OCI-M1 (cell line): ENCODE data around the gene KCNH2.

Experiments
- DNase-seq: peaks from one replicate; lab custom pipeline; 2025; lab: John Stamatoyannopoulos, UW

KCNH2 gene

DNA sequence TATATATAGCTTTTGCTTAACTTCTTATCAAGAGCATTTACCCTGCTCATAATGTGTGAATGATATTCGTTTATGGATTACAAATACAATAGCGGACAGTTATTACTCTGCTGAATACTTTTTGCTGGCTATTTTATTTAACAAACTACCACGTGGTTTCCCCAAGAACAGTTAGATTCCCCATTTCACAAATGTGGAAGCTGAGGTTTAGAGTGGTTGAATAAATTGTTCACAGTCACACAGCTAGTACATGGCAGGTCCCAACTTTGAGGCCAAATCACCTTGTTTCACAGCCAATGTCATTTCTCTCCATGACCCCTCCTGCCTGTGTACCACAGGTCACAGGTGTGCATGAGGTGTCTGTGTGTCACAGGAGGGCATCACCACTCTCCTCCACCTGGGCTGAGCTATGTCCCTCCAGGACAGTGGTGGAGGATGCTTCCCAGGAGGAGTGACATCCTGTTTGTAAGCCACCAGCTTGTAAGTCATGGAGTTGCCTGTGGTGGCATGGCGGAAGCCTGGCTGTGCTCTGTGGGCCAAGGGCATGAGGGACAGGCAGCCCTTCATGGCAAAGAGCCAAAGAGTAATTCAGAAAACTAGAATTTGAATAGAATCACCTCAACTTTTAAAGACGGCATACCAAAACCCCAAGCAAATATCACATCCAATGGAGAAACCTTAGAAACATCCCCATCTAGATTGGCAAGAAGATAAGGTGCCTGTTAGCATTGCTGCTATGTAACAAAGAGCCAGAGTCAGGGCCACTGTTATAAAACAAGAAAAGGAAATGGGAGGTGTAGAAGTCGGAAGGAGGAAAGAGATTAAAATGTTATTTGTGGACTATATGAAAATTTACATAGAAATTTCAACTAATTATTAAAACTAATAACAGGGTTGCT lies 73.9 kb downstream of the KCNH2 start:
- no peak for DNase-seq

DNA sequence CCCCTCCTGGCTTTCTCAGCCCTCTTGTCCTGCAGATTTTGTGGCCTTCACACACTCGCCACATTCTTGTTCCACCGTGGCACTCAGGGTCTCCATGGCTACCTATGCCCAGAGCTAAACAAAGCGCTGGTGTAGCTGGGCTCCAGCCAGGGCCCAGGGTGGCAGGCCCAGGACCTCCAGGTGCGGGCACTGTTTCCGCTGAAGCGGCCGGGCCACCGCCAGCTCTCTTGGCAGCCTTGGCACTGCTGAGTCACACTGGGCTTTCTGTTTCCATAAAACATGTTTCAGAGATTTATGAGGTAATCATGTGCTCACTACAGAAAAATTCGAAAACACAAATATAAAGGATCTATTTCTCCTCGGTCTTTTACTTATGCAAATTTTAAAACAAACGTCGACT lies 74.5 kb downstream of the KCNH2 start:
- DNase-seq, result no peak

- DNase-seq, result no peak
Measured at GRCh38 chr7:150902078-150903033, 75.8 kb downstream of the KCNH2 start.

DNA sequence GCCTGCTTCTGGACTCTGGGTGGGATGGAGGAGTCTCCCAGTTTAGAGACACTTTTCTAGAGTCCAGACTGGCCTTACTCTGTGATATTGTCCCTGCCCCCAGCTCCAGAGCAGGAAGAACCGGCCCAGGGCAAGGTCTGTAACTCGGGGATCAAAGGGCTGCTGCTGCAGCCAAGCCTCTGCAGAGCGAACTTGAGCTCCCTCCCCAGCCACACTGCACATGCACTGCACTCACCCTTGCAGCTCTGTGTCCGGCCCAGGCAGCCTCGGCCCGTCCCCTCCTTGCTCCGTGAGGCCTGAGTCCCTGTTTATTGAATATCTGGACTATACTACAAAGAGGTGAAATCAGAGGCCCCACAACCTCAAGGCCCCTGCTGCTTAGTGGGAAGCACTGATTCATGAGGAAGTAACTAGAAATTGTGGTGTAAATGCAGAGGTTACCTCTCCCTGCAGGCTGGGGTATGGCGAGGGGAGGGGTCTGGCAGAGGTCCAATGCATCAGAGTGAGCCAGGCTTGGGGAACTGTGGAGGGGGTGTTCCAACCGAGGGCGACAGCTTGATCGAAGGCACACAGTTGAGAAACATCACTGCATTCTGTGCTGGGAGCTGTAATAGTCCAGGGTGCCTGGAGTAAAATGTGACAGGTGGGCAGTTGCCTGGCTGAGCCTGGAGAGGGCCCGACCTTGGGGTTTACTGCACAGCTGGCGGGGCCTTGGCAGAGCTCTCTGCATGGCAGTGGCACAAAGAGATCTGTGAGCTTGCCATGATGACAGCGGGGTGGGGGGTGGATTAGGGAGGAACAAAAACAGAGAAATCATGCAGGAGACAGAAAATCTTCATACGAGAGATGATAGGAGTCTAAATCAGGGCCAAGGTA lies 76.7 kb downstream of the KCNH2 start:
- DNase-seq, result no peak

GRCh38 chr7:150900675-150901074 lies 77.4 kb downstream of the KCNH2 start:
- DNase-seq, result no peak

DNA sequence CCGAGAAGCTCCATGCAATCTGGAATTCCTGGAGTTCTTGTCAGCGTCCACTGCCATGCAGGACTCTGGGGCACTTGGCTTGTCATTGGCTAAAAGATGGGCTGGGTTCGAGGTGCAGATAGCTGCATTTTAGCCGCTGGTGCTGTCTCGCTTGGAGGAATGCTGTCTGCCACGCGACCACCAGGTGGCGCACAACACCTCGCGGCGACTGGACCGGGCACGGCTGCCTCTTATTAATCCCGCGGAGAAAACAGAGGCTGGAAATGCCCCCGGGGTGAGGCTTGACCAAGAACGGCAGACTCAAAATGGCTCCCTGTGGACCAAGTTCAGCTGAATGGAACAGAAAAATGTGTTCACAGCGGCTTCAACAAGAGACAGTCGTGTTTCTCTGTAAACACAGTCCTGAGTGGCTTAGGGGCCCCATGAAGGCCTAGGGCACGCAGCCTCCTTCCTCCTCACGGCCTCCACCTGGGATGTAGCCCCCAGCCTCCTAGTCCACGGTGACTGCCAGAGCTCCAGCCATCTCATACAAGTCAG lies 79.6 kb downstream of the KCNH2 start:
- peak; percentile 76 for DNase-seq

GRCh38 chr7:150897502-150898474 lies 80.3 kb downstream of the KCNH2 start:
- DNase-seq, result no peak

DNA sequence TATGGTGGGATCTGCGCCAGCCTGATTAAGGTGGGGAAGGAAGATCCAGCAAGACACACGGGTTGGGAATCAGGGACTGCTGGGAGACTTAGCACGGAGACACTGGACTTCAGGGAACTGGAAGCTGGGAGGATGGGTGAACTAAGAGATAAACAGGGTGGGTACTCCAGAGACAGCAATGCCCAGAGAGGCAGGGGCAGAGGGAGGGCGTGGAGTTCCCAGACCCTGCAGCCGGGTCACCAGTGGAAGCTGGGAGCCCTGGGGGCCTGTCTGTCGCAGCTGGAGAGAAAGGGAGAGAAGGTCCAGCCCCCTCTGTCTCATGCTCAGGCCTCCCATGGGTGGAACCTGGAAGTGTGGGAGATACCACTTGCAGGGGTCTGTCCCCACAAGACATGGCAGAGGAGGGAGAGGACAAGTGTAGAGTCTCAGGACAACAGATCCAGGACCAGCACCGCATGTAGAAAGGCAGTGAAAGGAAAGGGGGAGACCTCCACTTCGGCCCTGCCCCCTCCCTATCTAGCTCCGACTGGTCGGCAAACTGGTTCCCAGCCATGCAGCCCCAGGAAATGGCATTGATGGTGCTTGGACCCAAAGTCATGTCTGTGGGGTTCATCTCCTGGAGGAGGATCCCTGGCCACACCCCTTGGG lies 81.4 kb downstream of the KCNH2 start:
- no peak for DNase-seq

DNA sequence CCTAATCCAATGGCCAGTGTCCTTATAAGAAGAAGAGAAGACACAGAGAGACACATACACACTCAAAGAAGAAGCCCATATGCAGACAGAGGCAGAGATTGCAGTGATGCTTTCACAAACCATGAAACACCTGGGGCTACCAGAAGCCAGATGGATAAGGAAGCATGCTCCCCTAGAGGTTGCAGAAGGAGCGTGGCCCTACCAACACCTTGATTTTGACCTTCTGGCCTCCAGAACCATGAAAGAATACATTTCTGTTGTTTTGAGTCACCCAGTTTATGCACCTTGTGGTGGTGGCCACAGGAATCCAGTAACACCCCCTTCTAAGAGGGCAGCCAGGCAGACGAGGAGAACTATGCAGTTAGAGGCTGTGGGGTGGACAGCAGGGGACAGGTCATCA lies 82.3 kb downstream of the KCNH2 start:
- no peak for DNase-seq
